ENCODE measurements around the gene GNG13.
"Not testable (repeated sequence)": the region's sequence is repeated elsewhere in the genome, so short reads cannot be mapped to it uniquely, and the experiment has no call there.

GNG13 gene

GRCh38 chr16:799948-800833, at the start of gene GNG13:
Gene GNG13, minus strand, starts transcription at chr16:800734. Its CDS starts 1,657 bp downstream, at chr16:799077.
- no peak for DNase-seq

GRCh38 chr16:848510-849253, 48.1 kb upstream of the GNG13 start:
- no peak for DNase-seq

- DNase-seq = no peak
Measured at GRCh38 chr16:847681-848445, 47.3 kb upstream of the GNG13 start.

- no peak for DNase-seq
Measured at GRCh38 chr16:847151-847550, 46.6 kb upstream of the GNG13 start.

- no peak for DNase-seq
Measured at GRCh38 chr16:845351-845745, 44.8 kb upstream of the GNG13 start.

- DNase-seq = no peak
Measured at GRCh38 chr16:844638-845350, 44.3 kb upstream of the GNG13 start.

GRCh38 chr16:843771-844170, 43.2 kb upstream of the GNG13 start:
- no peak for DNase-seq

- no peak for DNase-seq
Measured at GRCh38 chr16:842711-843560, 42.4 kb upstream of the GNG13 start.

- no peak for DNase-seq
Measured at GRCh38 chr16:842061-842476, 41.5 kb upstream of the GNG13 start.

GRCh38 chr16:841455-842060, 41.0 kb upstream of the GNG13 start:
- DNase-seq = no peak

- no peak for DNase-seq
Measured at GRCh38 chr16:840561-841454, 40.3 kb upstream of the GNG13 start.

- no peak for DNase-seq
Measured at GRCh38 chr16:839643-840408, 39.3 kb upstream of the GNG13 start.

GRCh38 chr16:838741-839140, 38.2 kb upstream of the GNG13 start:
- DNase-seq = no peak

GRCh38 chr16:836822-837221, 36.3 kb upstream of the GNG13 start:
- DNase-seq = not testable (repeated sequence)

GRCh38 chr16:836221-836620, 35.7 kb upstream of the GNG13 start:
- DNase-seq = no peak

GRCh38 chr16:835373-835772, 34.8 kb upstream of the GNG13 start:
- DNase-seq = no peak

GRCh38 chr16:833411-833810, 32.9 kb upstream of the GNG13 start:
- DNase-seq = no peak

GRCh38 chr16:832652-833336, 32.3 kb upstream of the GNG13 start:
- no peak for DNase-seq
